ENCODE measurements around the gene ZNF688. TPM values are rescaled to one million over a fixed set of nuclear protein-coding genes. Genes with fewer than 3 reads are reported as not detected.

ZNF688 gene
- total and polyA plus RNA-seq, 2 of the 13 experiments (the other 11 are each of a cell fraction or from before 2014, with no cell fraction given) = 2.4 to 5.4 TPM

- TF ChIP-seq THAP7 (CRISPR knock-in tag; IDR thresholded peaks at IDR 0.05) = peak; percentile 70; the same call in 1 of the 2 replicates
- peak; percentile 85 for TF ChIP-seq TARDBP (CRISPR knock-in tag; IDR thresholded peaks at IDR 0.05)
- TF ChIP-seq NCOA1 (CRISPR knock-in tag; IDR thresholded peaks at IDR 0.05) = no peak; the same call in 1 of the 2 replicates
- peak; percentile 97 for TF ChIP-seq MAZ (IDR thresholded peaks at IDR 0.05; ENCODE audit: borderline replicate concordance, low read depth, low read length)
- peak; percentile 96 for TF ChIP-seq MAZ (CRISPR knock-in tag; IDR thresholded peaks at IDR 0.05; ENCODE audit: low read depth)
- TF ChIP-seq ATRX (CRISPR knock-in tag; IDR thresholded peaks at IDR 0.05; ENCODE audit: borderline replicate concordance) = no peak
- peak; percentile 43; the same call in 1 of the 2 replicates for TF ChIP-seq GATA4 (IDR thresholded peaks at IDR 0.05; ENCODE audit: borderline replicate concordance, low read depth)
- no peak for TF ChIP-seq ZNF282 (IDR thresholded peaks at IDR 0.05; ENCODE audit: partially characterized antibody)
- TF ChIP-seq ZSCAN12 (CRISPR knock-in tag; IDR thresholded peaks at IDR 0.05) = no peak
- peak; percentile 67; the same call in 1 of the 2 replicates for TF ChIP-seq NFYB (CRISPR knock-in tag; IDR thresholded peaks at IDR 0.05)
- no peak for TF ChIP-seq NFKBIZ (CRISPR knock-in tag; IDR thresholded peaks at IDR 0.05)
- 0 out of 2 replicates have a peak, but pooled peaks have one; percentile 60 for TF ChIP-seq PAXIP1 (CRISPR knock-in tag; conservative IDR thresholded peaks at IDR 0.05)
- peak; percentile 95 for TF ChIP-seq SAFB2 (CRISPR knock-in tag; IDR thresholded peaks at IDR 0.05; ENCODE audit: borderline replicate concordance, low read depth)
- TF ChIP-seq ZUFSP (CRISPR knock-in tag; IDR thresholded peaks at IDR 0.05; ENCODE audit: borderline replicate concordance) = no peak
- peak; percentile 72; the same call in 1 of the 2 replicates for TF ChIP-seq ZNF563 (CRISPR knock-in tag; IDR thresholded peaks at IDR 0.05)
- TF ChIP-seq ZNF691 (CRISPR knock-in tag; IDR thresholded peaks at IDR 0.05; ENCODE audit: borderline replicate concordance, low read depth) = no peak
- peak; percentile 71 for TF ChIP-seq THYN1 (CRISPR knock-in tag; IDR thresholded peaks at IDR 0.05; ENCODE audit: borderline replicate concordance, low read depth)
- TF ChIP-seq ZNF674 (CRISPR knock-in tag; IDR thresholded peaks at IDR 0.05; ENCODE audit: low read depth) = peak; percentile 92
- TF ChIP-seq KLF12 (CRISPR knock-in tag; IDR thresholded peaks at IDR 0.05; ENCODE audit: borderline replicate concordance) = peak; percentile 84
- no peak for TF ChIP-seq CSRNP2 (CRISPR knock-in tag; conservative IDR thresholded peaks at IDR 0.05; ENCODE audit: low read depth)
Observed at GRCh38 chr16:30534368-30535105, 37.0 kb downstream of the ZNF688 start, which contains the start of gene ZNF747 (continued).

Measured in HepG2 (cell line).